NCI-H2107 (cell line): Measurements from ENCODE around the gene AFAP1.

Experiments used
- DNase-seq: peaks from one replicate; lab custom pipeline; 2025; lab: John Stamatoyannopoulos, UW

The AFAP1 gene

GRCh38 chr4:7716010-7716721 lies 223.5 kb downstream of the AFAP1 start:
- no peak for DNase-seq

GRCh38 chr4:7715271-7716009 lies 224.2 kb downstream of the AFAP1 start:
- DNase-seq = no peak

DNA sequence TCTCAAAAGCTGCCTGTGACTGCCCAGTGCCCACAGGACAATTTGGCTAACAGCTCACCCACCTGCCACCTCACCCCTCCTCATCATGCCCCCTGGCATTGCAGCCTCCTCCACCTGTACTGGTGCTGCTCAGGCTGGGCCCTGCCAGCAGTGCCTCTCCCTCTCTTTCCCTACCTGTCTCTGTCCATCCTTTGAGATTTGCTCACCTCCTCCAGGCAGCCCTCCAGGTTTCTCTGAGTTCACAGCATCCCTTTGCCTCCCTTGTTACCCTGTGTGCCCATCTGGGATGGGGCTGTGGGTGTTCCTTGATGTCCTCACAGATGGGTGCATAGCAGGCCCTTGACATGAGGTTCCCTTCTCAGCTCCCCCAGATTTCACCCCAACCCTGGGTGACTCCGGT lies 224.9 kb downstream of the AFAP1 start:
- no peak for DNase-seq

DNA sequence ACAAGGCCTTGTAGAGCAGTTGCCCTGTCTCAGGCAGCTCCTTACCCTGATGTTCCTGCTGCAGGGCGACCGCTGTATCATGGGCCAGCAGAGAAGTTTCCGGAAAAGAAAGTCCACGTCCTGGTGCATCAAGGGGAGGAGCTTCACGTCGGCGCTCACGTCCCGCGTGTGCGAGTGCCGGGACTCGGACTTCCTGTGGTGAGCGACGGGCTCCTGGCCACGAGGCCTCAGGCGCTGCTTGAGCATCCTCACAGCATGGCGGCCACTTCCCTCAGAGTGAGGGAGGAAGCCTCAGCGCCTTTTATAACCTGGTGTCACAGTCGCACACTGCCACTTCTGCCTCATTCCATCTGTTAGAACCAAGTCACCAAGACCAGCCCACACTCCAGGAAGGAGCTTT lies 225.5 kb downstream of the AFAP1 start:
- no peak for DNase-seq

DNA sequence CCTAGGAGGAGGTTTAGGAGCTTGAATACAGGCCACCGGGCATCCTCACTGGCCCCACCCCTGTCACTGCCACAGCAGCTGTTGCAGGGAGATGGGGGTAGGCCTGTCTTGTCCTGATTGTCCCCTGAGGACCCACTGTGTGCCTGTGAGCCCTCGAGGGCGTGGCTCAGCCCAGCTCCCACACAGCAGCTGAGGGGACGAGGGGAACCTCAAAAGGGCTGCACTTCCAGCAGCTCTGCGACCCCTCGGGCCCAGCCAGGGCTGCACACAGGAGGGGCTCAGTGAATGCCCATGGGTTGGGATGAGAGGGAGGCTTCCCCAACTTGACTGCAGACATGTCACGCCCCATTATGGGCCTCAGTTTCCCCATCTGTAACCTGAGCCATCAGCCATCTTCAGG lies 225.9 kb downstream of the AFAP1 start:
- DNase-seq = no peak

- no peak for DNase-seq
These were observed 227.5 kb downstream of the AFAP1 start for GRCh38 chr4:7712021-7712671.

GRCh38 chr4:7711307-7711963 lies 228.2 kb downstream of the AFAP1 start:
- no peak for DNase-seq

- no peak for DNase-seq
These were observed 228.9 kb downstream of the AFAP1 start for GRCh38 chr4:7710576-7711306.

- DNase-seq = no peak
These were observed 229.5 kb downstream of the AFAP1 start for GRCh38 chr4:7710126-7710525.

GRCh38 chr4:7709431-7709830 lies 230.2 kb downstream of the AFAP1 start:
- DNase-seq = no peak

DNA sequence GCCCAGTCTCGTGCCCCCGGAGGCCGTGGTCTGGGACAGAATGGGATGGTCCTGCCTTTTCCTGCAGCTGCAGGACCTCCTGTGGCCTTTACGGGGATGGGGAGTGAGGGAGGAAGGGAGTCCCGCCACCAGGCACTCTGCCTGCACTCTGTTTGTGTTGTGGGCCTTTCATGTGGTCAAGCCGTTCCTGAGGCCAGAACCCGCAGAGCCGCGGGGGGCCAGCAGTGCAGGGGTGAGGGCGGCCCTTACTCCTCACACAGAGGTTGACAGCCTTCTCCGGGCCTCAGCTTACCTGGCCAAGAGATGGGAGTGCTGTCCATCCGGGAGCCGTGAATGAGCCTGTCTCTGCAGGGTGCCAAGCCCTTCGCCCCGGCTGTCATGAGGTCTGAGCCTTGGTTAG lies 230.7 kb downstream of the AFAP1 start:
- DNase-seq = no peak
